GM19023 (cell line): ENCODE results near the gene ERF.
A peak's percentile ranks its signal among the peaks of the same experiment; 100 is the strongest.

Experiments
- ATAC-seq: cut with Tn5 transposase; IDR thresholded peaks from one replicate; pipeline ENCODE4 v1.9.1; 2021; ENCODE audit warnings: mild to moderate bottlenecking, moderate library complexity; ENCODE audit not compliant: unreplicated experiment

Gene ERF

GRCh38 chr19:42254850-42255765 lies at the start of gene ERF:
ERF (minus strand) TSS chr19:42255128; CDS start chr19:42254999, 129 bp downstream.
- ATAC-seq, result peak; percentile 58

DNA sequence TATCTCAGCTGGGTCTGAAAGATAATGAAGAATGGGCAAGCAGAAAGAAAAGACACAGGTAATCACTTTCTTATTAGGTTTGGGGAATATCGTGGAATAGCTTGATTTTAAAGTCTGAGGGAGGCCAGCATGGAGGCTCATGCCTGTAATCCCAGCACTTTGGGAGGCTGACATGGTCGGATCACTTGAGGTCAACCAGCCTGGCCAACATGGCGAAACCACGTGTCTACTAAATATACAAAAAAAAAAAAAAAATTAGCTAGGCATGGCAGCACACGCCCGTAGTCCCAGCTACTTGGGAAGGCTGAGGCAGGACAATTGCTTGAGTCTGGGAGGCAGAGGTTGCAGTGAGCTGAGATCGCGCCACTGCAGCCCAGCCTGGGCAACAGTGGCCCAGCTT lies 48.9 kb upstream of the ERF start:
- no peak for ATAC-seq

DNA sequence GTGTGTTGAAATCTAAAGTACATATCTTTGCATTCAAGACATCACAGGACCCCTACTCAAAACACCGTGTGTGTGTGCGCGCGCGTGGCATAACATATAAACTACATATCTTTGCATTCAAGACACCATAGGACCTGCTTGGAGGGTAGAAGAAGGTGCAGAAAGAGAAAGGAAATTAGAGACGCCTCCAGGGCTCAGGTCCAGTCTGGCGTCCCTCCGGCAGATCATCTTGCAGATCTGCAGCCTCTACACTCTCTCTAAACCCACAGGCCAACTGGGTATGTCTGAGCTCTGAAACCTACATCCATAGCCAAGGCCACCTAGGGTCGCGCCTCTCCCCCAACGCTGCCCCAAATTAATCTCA lies 48.2 kb upstream of the ERF start:
- no peak for ATAC-seq

- ATAC-seq, result peak; percentile 7
Measured at GRCh38 chr19:42301646-42302203, 46.8 kb upstream of the ERF start, which contains the start of gene PRR19. PRR19 (plus strand) TSS chr19:42302132; CDS start chr19:42309585, 7,453 bp downstream.

DNA sequence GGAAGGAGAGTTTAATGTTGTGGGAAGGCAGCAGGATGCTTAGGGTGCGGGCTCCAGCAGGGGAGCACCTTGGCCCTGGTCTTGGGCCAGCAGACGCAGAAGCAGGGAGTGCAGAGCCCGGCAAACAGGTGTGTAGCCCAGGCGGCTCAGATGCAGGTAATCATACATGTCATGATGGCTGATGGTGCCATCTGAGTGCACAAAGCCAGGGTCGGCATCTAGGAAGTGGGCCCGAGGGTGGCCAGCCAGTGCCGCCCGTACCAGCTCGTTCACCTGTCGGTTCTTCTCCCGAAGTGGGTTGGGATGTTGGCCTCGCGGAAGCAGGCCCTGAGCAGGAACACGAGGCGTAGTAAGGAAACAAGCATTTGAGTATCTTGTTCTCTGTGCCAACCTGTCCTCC lies 42.1 kb upstream of the ERF start:
- ATAC-seq, result no peak

GRCh38 chr19:42295831-42296525 lies 41.0 kb upstream of the ERF start:
- no peak for ATAC-seq

- no peak for ATAC-seq
Measured at GRCh38 chr19:42295342-42295741, 40.4 kb upstream of the ERF start.

DNA sequence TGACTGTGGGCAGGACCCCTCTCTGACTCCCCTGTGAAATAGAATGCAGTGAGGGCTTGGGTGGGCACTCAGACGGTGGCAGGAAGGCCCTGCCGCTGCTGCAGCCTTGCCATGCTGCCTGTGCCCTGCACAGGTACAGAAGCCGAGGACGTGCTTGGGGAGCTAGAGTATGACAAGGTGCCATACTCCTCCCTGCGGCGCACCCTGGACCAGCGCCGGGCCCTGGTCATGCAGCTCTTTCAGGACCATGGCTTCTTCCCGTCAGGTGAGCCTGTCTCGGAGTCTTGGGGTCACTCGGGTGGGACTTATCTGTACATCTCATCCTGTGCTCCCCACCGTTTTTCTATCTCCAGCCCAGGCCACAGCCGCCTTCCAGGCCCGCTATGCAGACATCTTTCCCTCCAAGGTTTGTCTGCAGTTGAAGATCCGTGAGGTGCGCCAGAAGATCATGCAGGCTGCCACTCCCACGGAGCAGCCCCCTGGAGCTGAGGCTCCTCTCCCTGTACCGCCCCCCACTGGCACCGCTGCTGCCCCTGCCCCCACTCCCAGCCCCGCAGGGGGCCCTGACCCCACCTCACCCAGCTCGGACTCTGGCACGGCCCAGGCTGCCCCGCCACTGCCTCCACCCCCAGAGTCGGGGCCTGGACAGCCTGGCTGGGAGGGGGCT lies 39.7 kb upstream of the ERF start:
- ATAC-seq, result no peak

DNA sequence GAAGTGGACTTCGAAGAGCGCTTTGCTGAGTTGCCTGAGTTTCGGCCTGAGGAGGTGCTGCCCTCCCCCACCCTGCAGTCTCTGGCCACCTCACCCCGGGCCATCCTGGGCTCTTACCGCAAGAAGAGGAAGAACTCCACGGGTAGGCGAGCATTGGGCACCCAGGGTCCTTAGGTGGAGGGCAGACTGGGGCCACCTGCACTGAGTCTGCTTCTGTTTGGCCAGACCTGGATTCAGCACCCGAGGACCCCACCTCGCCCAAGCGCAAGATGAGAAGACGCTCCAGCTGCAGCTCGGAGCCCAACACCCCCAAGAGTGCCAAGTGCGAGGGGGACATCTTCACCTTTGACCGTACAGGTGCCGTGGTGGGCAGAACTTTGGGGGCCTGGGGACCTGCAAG lies 39.0 kb upstream of the ERF start:
- ATAC-seq, result no peak

DNA sequence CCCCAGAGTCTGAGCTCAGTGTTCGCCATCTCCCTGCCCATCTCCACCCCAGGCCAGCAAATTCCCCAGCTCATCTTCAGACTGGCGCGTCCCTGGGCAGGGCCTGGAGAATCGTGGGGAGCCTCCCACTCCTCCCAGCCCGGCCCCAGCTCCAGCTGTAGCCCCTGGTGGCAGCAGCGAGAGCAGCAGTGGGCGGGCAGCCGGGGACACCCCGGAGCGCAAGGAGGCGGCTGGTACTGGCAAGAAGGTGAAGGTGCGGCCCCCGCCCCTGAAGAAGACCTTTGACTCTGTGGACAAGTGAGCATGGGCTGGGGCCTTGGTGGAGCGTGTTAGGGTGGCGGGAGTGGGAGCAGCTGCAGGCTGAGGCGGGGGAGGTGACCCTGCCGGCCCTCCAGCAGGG lies 38.6 kb upstream of the ERF start:
- no peak for ATAC-seq

- ATAC-seq, result no peak
Measured at GRCh38 chr19:42292963-42293362, 38.0 kb upstream of the ERF start.

GRCh38 chr19:42292042-42292960 lies 37.4 kb upstream of the ERF start:
- ATAC-seq, result no peak

DNA sequence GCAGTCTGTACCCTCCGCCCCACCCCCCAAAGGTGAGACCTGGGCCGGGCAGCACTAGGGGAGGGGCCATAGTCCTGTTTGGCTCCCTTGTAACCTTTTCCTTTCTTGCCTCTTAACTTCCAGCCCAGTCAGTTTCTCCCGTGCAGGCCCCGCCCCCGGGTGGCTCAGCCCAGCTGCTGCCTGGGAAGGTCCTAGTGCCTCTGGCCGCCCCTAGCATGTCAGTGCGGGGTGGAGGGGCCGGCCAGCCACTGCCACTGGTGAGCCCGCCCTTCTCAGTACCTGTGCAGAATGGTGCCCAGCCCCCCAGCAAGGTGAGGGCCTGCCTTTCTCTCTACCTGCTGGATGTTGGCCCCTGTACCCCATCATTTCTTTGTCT lies 36.5 kb upstream of the ERF start:
- no peak for ATAC-seq

DNA sequence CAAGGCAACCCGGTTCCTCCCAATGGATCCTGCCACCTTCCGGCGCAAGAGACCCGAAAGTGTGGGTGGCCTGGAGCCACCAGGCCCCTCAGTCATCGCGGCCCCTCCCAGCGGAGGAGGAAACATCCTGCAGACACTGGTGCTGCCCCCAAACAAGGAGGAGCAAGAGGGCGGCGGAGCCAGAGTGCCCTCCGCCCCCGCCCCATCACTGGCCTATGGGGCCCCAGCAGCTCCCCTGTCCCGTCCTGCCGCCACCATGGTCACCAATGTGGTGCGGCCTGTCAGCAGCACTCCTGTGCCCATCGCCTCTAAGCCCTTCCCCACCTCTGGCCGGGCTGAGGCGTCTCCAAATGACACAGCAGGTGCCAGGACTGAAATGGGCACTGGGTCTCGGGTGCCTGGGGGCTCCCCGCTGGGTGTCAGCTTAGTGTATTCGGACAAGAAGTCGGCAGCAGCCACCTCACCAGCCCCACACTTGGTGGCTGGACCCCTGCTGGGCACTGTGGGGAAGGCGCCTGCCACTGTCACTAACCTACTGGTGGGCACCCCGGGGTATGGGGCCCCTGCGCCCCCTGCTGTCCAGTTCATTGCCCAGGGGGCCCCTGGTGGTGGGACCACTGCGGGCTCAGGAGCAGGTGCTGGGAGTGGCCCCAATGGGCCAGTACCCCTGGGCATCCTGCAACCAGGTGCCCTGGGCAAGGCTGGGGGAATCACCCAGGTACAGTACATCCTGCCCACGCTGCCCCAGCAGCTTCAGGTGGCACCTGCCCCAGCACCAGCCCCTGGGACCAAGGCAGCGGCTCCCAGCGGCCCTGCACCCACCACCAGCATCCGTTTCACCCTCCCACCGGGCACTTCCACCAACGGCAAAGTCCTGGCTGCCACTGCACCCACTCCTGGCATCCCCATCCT lies 35.9 kb upstream of the ERF start:
- ATAC-seq, result no peak

GRCh38 chr19:42290136-42290522 lies 35.2 kb upstream of the ERF start:
- ATAC-seq, result no peak

DNA sequence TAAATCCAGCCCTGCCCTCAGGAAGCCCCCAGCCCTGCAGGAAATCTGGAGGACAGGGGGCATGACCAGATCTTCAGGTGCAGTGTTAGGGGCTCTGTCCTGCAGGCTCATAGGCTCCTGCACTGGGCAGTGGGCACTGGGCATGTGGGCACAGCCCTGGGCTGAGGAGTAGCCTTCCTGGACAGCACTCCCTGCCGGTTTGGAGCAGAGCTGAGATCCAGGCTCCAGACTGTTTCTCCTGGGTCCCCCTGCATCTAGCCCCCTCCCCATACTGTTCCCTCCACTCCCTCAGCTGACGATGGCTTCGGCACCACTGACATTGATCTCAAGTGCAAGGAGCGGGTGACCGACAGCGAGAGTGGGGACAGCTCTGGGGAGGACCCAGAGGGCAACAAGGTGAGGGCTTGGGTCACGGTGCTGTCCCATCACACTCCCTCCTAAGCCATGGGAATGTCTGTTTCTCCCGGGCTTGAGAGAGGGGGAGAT lies 34.7 kb upstream of the ERF start:
- no peak for ATAC-seq

- no peak for ATAC-seq
Measured at GRCh38 chr19:42288881-42289555, 34.1 kb upstream of the ERF start.

- ATAC-seq, result no peak
Measured at GRCh38 chr19:42288387-42288786, 33.5 kb upstream of the ERF start.

DNA sequence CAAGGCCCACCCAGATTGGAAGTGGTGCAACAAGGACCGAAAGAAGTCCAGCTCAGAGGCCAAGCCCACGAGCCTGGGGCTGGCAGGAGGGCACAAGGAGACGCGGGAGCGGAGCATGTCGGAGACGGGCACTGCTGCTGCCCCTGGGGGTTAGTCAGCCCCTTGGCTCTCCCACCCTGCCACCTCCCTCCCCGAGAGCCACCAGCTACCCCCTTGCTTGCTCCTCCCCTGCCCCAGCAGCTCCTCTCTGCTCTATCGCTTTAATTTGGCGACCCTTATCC lies 32.8 kb upstream of the ERF start:
- no peak for ATAC-seq
